NAMALWA (cell line): Measurements from ENCODE around the gene PSMD4.

Experiments
- DNase-seq: peaks from one replicate; pipeline ENCODE4 v3.0.0-alpha.2; 2015; ENCODE audit warnings: low spot score

Gene PSMD4

GRCh38 chr1:151309811-151310323 lies 55.3 kb downstream of the PSMD4 start:
- DNase-seq = no peak

- DNase-seq = no peak
Observed at GRCh38 chr1:151311011-151311410, 56.5 kb downstream of the PSMD4 start.

- DNase-seq = no peak
Observed at GRCh38 chr1:151311589-151312331, 57.2 kb downstream of the PSMD4 start.

GRCh38 chr1:151312411-151312810 lies 57.9 kb downstream of the PSMD4 start:
- no peak for DNase-seq

GRCh38 chr1:151312826-151313225 lies 58.3 kb downstream of the PSMD4 start:
- DNase-seq = no peak

- no peak for DNase-seq
Observed at GRCh38 chr1:151313501-151313900, 59.0 kb downstream of the PSMD4 start.

GRCh38 chr1:151314137-151314875 lies 59.8 kb downstream of the PSMD4 start:
- no peak for DNase-seq

- no peak for DNase-seq
Observed at GRCh38 chr1:151315565-151316235, 61.2 kb downstream of the PSMD4 start.
